H1 (cell line): ENCODE measurements around the gene DDX23.

Experiments
- BCL11A ChIP-seq, 2 experiments: IDR thresholded peaks; one replicate each; pipeline ENCODE4 v1.6.1; 2011; ENCODE audit warnings: low read depth in 2 of 2, low read length in 2 of 2, mild to moderate bottlenecking in 2 of 2
- KDM1A ChIP-seq: fragments of 200-600, 300-600 bp; sonication (generic); IDR thresholded peaks from 2 replicates; pipeline ENCODE4 v1.7.1; 2016; ENCODE audit warnings: mild to moderate bottlenecking, low read length, borderline replicate concordance
- POLR2AphosphoS5 ChIP-seq: IDR thresholded peaks from 2 replicates; pipeline ENCODE4 v1.6.1; 2011; ENCODE audit warnings: low read depth, low read length
- TF ChIP-seq, protein P1 (sequence below), 3 experiments: IDR thresholded peaks; 1 replicate in 2 of 3; 2 replicates in 1 of 3; pipeline versions ENCODE4 v1.5.1 to v1.6.1; 2011; ENCODE audit warnings: low read length in 3 of 3, mild to moderate bottlenecking in 3 of 3, inconsistent platforms in 2 of 3, low read depth in 1 of 3, moderate library complexity in 1 of 3; ENCODE audit not compliant: insufficient read depth in 1 of 3; ENCODE audit errors: control extremely low read depth in 1 of 3

DNA sequence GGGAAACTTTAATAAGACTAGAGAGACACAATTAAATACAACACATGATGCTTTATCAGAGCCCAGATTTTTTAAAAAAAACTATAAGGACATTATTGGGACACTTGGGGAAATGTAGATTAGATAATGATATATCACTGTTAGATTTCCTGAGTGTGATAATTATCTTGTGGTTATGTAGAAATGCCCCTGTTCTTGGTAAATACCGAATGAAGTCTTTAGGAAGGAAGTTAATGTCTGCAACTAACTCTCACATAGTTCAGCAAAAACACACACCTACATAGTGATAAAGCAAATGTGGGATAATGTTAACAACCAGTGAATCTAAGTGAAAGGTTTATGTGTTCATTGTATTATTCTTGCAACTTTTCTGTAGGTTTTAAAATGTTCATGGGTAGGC is 48.3 kb downstream of the DDX23 start:
- TF ChIP-seq POLR2AphosphoS5 (no peak), KDM1A (no peak), BCL11A (IDR thresholded peaks at IDR 0.05; ENCODE audit: low read depth in 2 of 2, low read length in 2 of 2) (no peak)
- TF ChIP-seq, protein P1, sequence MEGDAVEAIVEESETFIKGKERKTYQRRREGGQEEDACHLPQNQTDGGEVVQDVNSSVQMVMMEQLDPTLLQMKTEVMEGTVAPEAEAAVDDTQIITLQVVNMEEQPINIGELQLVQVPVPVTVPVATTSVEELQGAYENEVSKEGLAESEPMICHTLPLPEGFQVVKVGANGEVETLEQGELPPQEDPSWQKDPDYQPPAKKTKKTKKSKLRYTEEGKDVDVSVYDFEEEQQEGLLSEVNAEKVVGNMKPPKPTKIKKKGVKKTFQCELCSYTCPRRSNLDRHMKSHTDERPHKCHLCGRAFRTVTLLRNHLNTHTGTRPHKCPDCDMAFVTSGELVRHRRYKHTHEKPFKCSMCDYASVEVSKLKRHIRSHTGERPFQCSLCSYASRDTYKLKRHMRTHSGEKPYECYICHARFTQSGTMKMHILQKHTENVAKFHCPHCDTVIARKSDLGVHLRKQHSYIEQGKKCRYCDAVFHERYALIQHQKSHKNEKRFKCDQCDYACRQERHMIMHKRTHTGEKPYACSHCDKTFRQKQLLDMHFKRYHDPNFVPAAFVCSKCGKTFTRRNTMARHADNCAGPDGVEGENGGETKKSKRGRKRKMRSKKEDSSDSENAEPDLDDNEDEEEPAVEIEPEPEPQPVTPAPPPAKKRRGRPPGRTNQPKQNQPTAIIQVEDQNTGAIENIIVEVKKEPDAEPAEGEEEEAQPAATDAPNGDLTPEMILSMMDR (IDR thresholded peaks at IDR 0.05; ENCODE audit: control extremely low read depth in 1 of 3, insufficient read depth in 1 of 3, low read depth in 1 of 3, low read length in 3 of 3): no peak
